H1 (cell line): Measurements from ENCODE around the gene SLC25A17. TPM values are rescaled to one million over a fixed set of nuclear protein-coding genes. Genes with fewer than 3 reads are reported as not detected.
A peak's percentile ranks its signal among the peaks of the same experiment; 100 is the strongest.

Experiments
- CTCF ChIA-PET: fragments of 300-600 bp; sonication (Branson Sonifier 250); formaldehyde crosslinking; loops from one replicate; lab custom pipeline; 2021; ENCODE audit not compliant: partially characterized antibody; lab: Charles Lee
- POLR2A ChIA-PET: fragments of 300-600 bp; sonication (Branson Sonifier 250); formaldehyde crosslinking; loops from one replicate; lab custom pipeline; 2021; ENCODE audit warnings: inconsistent platforms; ENCODE audit not compliant: partially characterized antibody; lab: Charles Lee
- DNase-seq, 2 experiments: peaks; one replicate each; pipeline versions ENCODE4 v3.0.0 to v3.0.0-alpha.2; 2010 to 2022; ENCODE audit warnings: low spot score in 2 of 2, low read depth in 1 of 2, mixed read lengths in 1 of 2
- FAIRE-seq: peaks from 2 replicates; lab custom pipeline; 2011; peaks lifted over from hg19 to GRCh38; lab: Jason Lieb, UNC
- H2AFZ ChIP-seq: 2 replicates; pipeline ENCODE4 v1.8.1; 2012; ENCODE audit warnings: low read length, inconsistent platforms
- H2AK5ac ChIP-seq: 2 replicates; pipeline ENCODE4 v1.6.1; 2013; ENCODE audit warnings: low read depth, low read length
- H2BK120ac ChIP-seq: replicated peaks from 2 replicates; pipeline ENCODE3; 2013; ENCODE audit warnings: low read depth, low read length, inconsistent platforms
- H2BK12ac ChIP-seq: 2 replicates; pipeline ENCODE4 v1.6.1; 2013; ENCODE audit warnings: low read depth, low read length
- H2BK15ac ChIP-seq: 2 replicates; pipeline ENCODE4 v1.6.1; 2013; ENCODE audit warnings: low read length
- H2BK20ac ChIP-seq: 2 replicates; pipeline ENCODE4 v1.6.1; 2013; ENCODE audit warnings: low read length
- H2BK5ac ChIP-seq: 2 replicates; pipeline ENCODE4 v1.6.1; 2013; ENCODE audit warnings: low read depth, low read length
- H3K14ac ChIP-seq: 2 replicates; pipeline ENCODE4 v1.6.1; 2013; ENCODE audit warnings: inconsistent platforms; ENCODE audit not compliant: insufficient read length
- H3K18ac ChIP-seq: 2 replicates; pipeline ENCODE4 v1.6.1; 2013; ENCODE audit warnings: low read length; ENCODE audit errors: extremely low read depth
- H3K23ac ChIP-seq: 2 replicates; pipeline ENCODE4 v1.6.1; 2013; ENCODE audit warnings: inconsistent platforms; ENCODE audit not compliant: insufficient read length
- H3K23me2 ChIP-seq: 2 replicates; pipeline ENCODE4 v1.6.1; 2013; ENCODE audit warnings: low read depth, low read length
- H3K27ac ChIP-seq: 2 replicates; pipeline ENCODE4 v1.6.1; 2011; ENCODE audit warnings: low read depth, low read length, inconsistent platforms
- H3K27me3 ChIP-seq, 4 experiments: replicated peaks in 1 of 4; 1 replicate in 1 of 4; 2 replicates in 3 of 4; pipeline versions ENCODE4 v1.6.1 to v1.8.1; 2011 to 2013; ENCODE audit warnings: low read length in 3 of 4, mild to moderate bottlenecking in 3 of 4, inconsistent platforms in 2 of 4, mixed read lengths in 2 of 4, moderate library complexity in 1 of 4; ENCODE audit not compliant: control insufficient read depth in 3 of 4, insufficient read depth in 3 of 4; ENCODE audit errors: extremely low read depth in 1 of 4
- H3K36me3 ChIP-seq, 4 experiments: 2 replicates each; pipeline versions ENCODE4 v1.6.1 to v1.8.1; 2011 to 2013; ENCODE audit warnings: mild to moderate bottlenecking in 4 of 4, low read length in 3 of 4, moderate library complexity in 2 of 4, control low read depth in 1 of 4, inconsistent platforms in 1 of 4; ENCODE audit not compliant: insufficient read depth in 4 of 4, control insufficient read depth in 2 of 4
- H3K4ac ChIP-seq: replicated peaks from 2 replicates; pipeline ENCODE3; 2013; ENCODE audit warnings: low read length, low read depth, mixed read lengths, inconsistent platforms; ENCODE audit not compliant: insufficient read length
- H3K4me1 ChIP-seq, 4 experiments: replicated peaks in 1 of 4; 1 replicate in 1 of 4; 2 replicates in 3 of 4; pipeline versions ENCODE4 v1.6.1 to v1.8.1; 2011 to 2013; ENCODE audit warnings: low read length in 3 of 4, inconsistent platforms in 2 of 4, mixed read lengths in 1 of 4; ENCODE audit not compliant: insufficient read depth in 4 of 4, control insufficient read depth in 3 of 4
- H3K4me2 ChIP-seq, 2 experiments: 2 replicates each; pipeline versions ENCODE4 v1.6.1 to v1.8.1; 2011 to 2013; ENCODE audit warnings: low read depth in 2 of 2, low read length in 2 of 2, control low read depth in 1 of 2, inconsistent platforms in 1 of 2, mild to moderate bottlenecking in 1 of 2; ENCODE audit not compliant: insufficient read depth in 1 of 2
- H3K4me3 ChIP-seq, 4 experiments: fragments of 200-600, 300-600 bp in 1 of 4; sonication (generic), shearing (Covaris generic), sonication (Bioruptor Twin) in 1 of 4; 2 replicates each; pipeline versions ENCODE4 v1.5.1 to v1.8.1; 2011 to 2016; ENCODE audit warnings: low read length in 4 of 4, low read depth in 3 of 4, control low read depth in 2 of 4, inconsistent platforms in 2 of 4, mild to moderate bottlenecking in 2 of 4, mixed read lengths in 1 of 4, moderate library complexity in 1 of 4; ENCODE audit not compliant: insufficient read depth in 2 of 4; ENCODE audit errors: extremely low read depth in 1 of 4
- H3K56ac ChIP-seq: replicated peaks from 2 replicates; pipeline ENCODE3; 2013; ENCODE audit warnings: low read depth, mild to moderate bottlenecking, mixed read lengths, low read length, inconsistent platforms; ENCODE audit not compliant: insufficient read length
- H3K79me1 ChIP-seq: 2 replicates; pipeline ENCODE4 v1.6.1; 2013; ENCODE audit warnings: low read depth, low read length, control low read depth
- H3K79me2 ChIP-seq, 2 experiments: 2 replicates each; pipeline versions ENCODE4 v1.6.1 to v1.8.1; 2012 to 2013; ENCODE audit warnings: low read length in 2 of 2, mild to moderate bottlenecking in 2 of 2, inconsistent platforms in 1 of 2; ENCODE audit not compliant: insufficient read depth in 2 of 2, control insufficient read depth in 1 of 2
- H3K9ac ChIP-seq, 4 experiments: replicated peaks in 1 of 4; 1 replicate in 1 of 4; 2 replicates in 3 of 4; pipeline versions ENCODE4 v1.6.1 to v1.8.1; 2011 to 2013; ENCODE audit warnings: low read depth in 3 of 4, low read length in 3 of 4, control low read depth in 2 of 4, mild to moderate bottlenecking in 2 of 4, moderate library complexity in 2 of 4, inconsistent platforms in 1 of 4; ENCODE audit errors: extremely low read depth in 1 of 4
- H3K9me3 ChIP-seq, 2 experiments: 2 replicates each; pipeline versions ENCODE4 v1.6.1 to v1.8.1; 2012 to 2013; ENCODE audit warnings: mild to moderate bottlenecking in 2 of 2, moderate library complexity in 2 of 2, control low read depth in 1 of 2, inconsistent platforms in 1 of 2, low read depth in 1 of 2, low read length in 1 of 2, mixed read lengths in 1 of 2; ENCODE audit not compliant: insufficient read depth in 2 of 2
- H4K20me1 ChIP-seq, 2 experiments: replicated peaks in 1 of 2; 2 replicates each; pipeline versions ENCODE3 to v1.8.1; 2011 to 2013; ENCODE audit warnings: inconsistent platforms in 2 of 2, low read length in 2 of 2, mild to moderate bottlenecking in 1 of 2; ENCODE audit not compliant: insufficient read depth in 2 of 2, control insufficient read depth in 1 of 2
- H4K5ac ChIP-seq: 2 replicates; pipeline ENCODE4 v1.6.1; 2013; ENCODE audit warnings: low read length, low read depth, mixed read lengths, inconsistent platforms; ENCODE audit not compliant: insufficient read length
- H4K8ac ChIP-seq: 2 replicates; pipeline ENCODE4 v1.8.0; 2013; ENCODE audit warnings: mild to moderate bottlenecking, moderate library complexity, low read length, inconsistent platforms; ENCODE audit not compliant: insufficient read depth; ENCODE audit errors: extremely low read depth
- H4K91ac ChIP-seq: replicated peaks from 2 replicates; pipeline ENCODE3; 2013; ENCODE audit warnings: low read length, mixed read lengths, inconsistent platforms; ENCODE audit not compliant: insufficient read length
- BCL11A ChIP-seq, 2 experiments: IDR thresholded peaks; one replicate each; pipeline ENCODE4 v1.6.1; 2011; ENCODE audit warnings: low read depth in 2 of 2, low read length in 2 of 2, mild to moderate bottlenecking in 2 of 2
- POLR2AphosphoS5 ChIP-seq: IDR thresholded peaks from 2 replicates; pipeline ENCODE4 v1.6.1; 2011; ENCODE audit warnings: low read depth, low read length
- POU5F1 ChIP-seq: IDR thresholded peaks from 2 replicates; pipeline ENCODE4 v1.6.1; 2011; ENCODE audit warnings: low read depth, mild to moderate bottlenecking, low read length, moderate library complexity
- SRF ChIP-seq: IDR thresholded peaks from 2 replicates; pipeline ENCODE4 v1.6.1; 2011; ENCODE audit warnings: mild to moderate bottlenecking, low read depth, low read length, moderate library complexity
- ZNF274 ChIP-seq: IDR thresholded peaks from 2 replicates; pipeline ENCODE4 v1.7.0; 2012; ENCODE audit warnings: low read length, borderline replicate concordance; ENCODE audit errors: extremely low read depth
- WGBS, 2 experiments: shearing (Covaris generic) in 1 of 2; methylation state at CpG; one replicate each; pipeline versions ENCODE4 v1.1.6 to v1.1.7; 2013 to 2015; ENCODE audit warnings: low lambda C conversion rate in 2 of 2, mixed read lengths in 2 of 2, inconsistent platforms in 1 of 2, low coverage in 1 of 2, missing lambda C conversion rate in 1 of 2; ENCODE audit not compliant: insufficient replicate concordance in 2 of 2, insufficient coverage in 1 of 2, insufficient read length in 1 of 2; ENCODE audit errors: extremely low coverage in 1 of 2, missing lambda C conversion rate in 1 of 2; 5-methylcytosine and 5-hydroxymethylcytosine counted together
- polyA plus RNA-seq, 7 experiments: library from polyadenylated mRNA; depleted of rRNA in 3 of 7; stranded (reverse) in 5 of 7; unstranded in 2 of 7; fragments of >200 nt in 5 of 7; fragments of 200-250 nt in 2 of 7; gene quantifications; 1 replicate in 5 of 7; 2 replicates in 1 of 7; 4 replicates in 1 of 7; pipeline versions ENCODE4 v1.2.1 to v1.2.3, GENCODE V29; 2011 to 2013; ENCODE audit warnings: missing spikeins in 2 of 7, mixed read lengths in 2 of 7
- total RNA-seq: library from RNA; stranded (reverse); fragmentation: NEBNext Ultra II Directional; extraction: Animal tissue kit (Norgen Biotek cat#: 25700); gene quantifications from 2 replicates; pipeline ENCODE4 v1.2.1, GENCODE V29; 2021

SLC25A17 gene
- total and polyA plus RNA-seq, 2 of the 8 experiments (the other 6 are each of a cell fraction or from before 2014, with no cell fraction given) = 17.9 to 40.4 TPM

DNA sequence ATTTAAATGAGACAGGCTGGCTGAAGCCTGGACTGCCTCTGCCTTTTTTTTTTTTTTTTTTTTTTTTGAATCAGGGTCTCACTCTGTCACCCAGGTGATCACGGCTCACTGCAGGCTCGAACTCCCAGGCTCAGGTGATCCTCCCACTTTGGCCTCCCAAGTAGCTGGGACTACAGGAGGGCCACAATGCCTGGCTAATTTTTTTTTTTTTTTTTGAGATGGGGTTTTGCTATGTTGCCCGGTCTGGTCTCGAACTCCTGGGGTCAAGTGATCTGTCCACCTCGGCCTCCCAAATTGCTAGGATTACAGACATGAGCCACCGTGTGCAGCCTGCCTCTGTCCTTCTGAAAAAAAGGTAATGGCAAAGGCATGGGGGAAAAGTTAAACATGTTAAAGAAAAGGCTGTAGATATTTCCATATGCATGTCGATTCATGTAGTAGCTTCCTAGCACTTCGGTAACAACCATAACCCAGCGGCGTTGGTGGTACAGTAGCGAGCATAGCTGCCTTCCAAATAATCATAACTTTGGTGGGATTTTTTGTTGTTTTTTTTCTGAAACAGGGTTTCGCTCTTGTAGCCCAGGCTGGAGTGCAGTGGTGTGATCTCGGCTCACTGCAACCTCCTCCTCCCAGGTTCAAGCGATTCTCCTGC is 91.1 kb downstream of the SLC25A17 start:
- peak overlapping the region; percentile 10 for H2BK120ac ChIP-seq
- H3K14ac ChIP-seq = no peak overlapping the region
- DNase-seq (no peak), FAIRE-seq (no peak)
- H3K4me2 ChIP-seq = no peak overlapping the region
- no peak overlapping the region for H3K56ac ChIP-seq
- H3K23me2 ChIP-seq = no peaks in the 10 kb centered on the region
- peak overlapping the region; percentile 38; the same call in 1 of the 2 replicates for H3K18ac ChIP-seq
- TF ChIP-seq POU5F1 (no peak), SRF (no peak), POLR2AphosphoS5 (no peak), ZNF274 (no peak), BCL11A (IDR thresholded peaks at IDR 0.05; ENCODE audit: low read depth in 2 of 2, low read length in 2 of 2) (no peak)
- peak overlapping the region; percentile 12; the same call in 1 of the 2 replicates for H2BK15ac ChIP-seq
- no peaks in the 10 kb centered on the region for H3K27me3 ChIP-seq
- H4K8ac ChIP-seq = no peak overlapping the region; the same call in 1 of the 2 replicates
- no peak overlapping the region; the same call in 1 of the 2 replicates for H2BK20ac ChIP-seq
- H3K9me3 ChIP-seq = no peaks in the 10 kb centered on the region
- H3K79me1 ChIP-seq = no peaks in the 10 kb centered on the region; the same call in 1 of the 2 replicates
- peak overlapping the region; percentile 93 for H3K4ac ChIP-seq
- CTCF ChIA-PET = interaction anchor here (1.1 to 1.7 kb wide), 5 partner anchors 10 to 204 kb away, joined by 3 to 6 read pairs (median 4); no protein-coding TSS in a partner anchor
- H4K20me1 ChIP-seq = no peaks in the 10 kb centered on the region
- H3K4me1 ChIP-seq = peaks cover 0 to 13% (median 8%) of the 10 kb centered on the region in 4 experiments; a peak in 4 of 7 replicates
- H4K5ac ChIP-seq = no peak overlapping the region
- H3K79me2 ChIP-seq = no peaks in the 10 kb centered on the region
- H3K23ac ChIP-seq = no peak overlapping the region
- no peak overlapping the region for H3K4me3 ChIP-seq
- no peak overlapping the region; a peak in 1 of 7 replicates for H3K9ac ChIP-seq
- no peak overlapping the region for H4K91ac ChIP-seq
- POLR2A ChIA-PET = interaction anchor here (0.7 to 1.0 kb wide), 2 partner anchors 13 to 20 kb away, joined by 3 to 4 read pairs; no protein-coding TSS in a partner anchor
- peak overlapping the region; percentile 82; the same call in 1 of the 2 replicates for H2BK12ac ChIP-seq
- no peaks in the 10 kb centered on the region for H3K36me3 ChIP-seq
- peak overlapping the region; percentile 48; the same call in 1 of the 2 replicates for H2BK5ac ChIP-seq
- 73% methylated on average over 14 of the region's 14 CpGs; no CpG with 5 or more reads in 1 of the 2 experiments for WGBS, 2 experiments
- no peak overlapping the region; the same call in 1 of the 2 replicates for H2AK5ac ChIP-seq
- H2AFZ ChIP-seq = no peak overlapping the region
- H3K27ac ChIP-seq = no peak overlapping the region
